ENCODE results near the gene SPEG.

The SPEG gene

DNA sequence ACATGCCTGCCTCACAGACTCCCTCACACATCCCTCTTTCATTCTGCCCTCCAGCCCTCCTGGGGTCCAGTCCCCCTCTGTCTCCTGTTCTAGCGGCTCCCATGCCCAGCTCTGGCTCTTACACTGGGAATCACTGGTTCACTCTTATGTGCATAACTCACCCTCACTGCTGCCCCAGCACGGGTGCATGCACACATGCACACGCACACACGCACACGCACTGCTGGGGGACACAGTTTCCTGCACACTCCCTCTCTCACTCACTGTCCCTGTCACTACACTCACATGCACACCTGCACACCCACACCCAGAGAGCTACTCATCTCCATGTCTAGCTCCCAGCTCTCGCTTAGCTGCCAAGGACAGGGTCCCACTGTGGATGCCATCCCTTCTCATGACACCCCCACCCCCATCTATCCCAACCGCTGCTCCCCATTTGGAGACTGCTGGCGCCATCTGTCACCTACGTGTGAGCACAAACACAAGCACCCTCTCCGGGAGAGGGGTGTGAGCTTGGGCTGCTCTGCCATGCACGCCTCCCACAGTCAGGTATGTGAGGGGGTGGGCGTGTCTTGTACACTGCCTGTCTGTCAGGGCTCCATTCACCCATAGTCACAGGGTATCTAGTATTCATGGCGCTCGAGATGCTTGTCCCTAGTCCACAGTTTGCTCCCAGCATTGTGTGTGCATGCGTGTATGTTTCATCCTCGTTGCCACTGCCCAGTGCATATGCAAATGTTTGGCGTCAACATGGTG is 81.4 kb downstream of the SPEG start:
- no peak for DNase-seq

DNA sequence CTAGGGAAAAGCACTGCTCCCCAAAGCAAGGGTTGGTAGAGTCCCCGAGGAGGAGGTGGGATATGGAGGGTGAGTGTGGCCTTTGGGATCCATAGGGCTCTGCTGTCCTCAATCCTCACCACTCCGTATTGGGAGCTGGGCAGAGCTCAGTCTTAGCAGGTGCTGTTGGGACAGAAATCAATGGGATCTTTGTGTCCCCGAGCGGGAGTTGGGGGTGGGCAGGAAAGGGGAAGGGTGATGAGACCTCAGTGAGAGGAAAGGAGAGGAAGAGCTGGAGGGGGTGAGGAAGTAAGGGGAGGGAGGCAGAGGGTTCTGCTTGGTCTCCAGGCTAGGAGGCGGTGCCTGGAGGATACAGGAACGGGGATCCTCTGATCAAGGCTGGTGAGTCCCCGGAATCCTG is 82.2 kb downstream of the SPEG start:
- DNase-seq = no peak

DNA sequence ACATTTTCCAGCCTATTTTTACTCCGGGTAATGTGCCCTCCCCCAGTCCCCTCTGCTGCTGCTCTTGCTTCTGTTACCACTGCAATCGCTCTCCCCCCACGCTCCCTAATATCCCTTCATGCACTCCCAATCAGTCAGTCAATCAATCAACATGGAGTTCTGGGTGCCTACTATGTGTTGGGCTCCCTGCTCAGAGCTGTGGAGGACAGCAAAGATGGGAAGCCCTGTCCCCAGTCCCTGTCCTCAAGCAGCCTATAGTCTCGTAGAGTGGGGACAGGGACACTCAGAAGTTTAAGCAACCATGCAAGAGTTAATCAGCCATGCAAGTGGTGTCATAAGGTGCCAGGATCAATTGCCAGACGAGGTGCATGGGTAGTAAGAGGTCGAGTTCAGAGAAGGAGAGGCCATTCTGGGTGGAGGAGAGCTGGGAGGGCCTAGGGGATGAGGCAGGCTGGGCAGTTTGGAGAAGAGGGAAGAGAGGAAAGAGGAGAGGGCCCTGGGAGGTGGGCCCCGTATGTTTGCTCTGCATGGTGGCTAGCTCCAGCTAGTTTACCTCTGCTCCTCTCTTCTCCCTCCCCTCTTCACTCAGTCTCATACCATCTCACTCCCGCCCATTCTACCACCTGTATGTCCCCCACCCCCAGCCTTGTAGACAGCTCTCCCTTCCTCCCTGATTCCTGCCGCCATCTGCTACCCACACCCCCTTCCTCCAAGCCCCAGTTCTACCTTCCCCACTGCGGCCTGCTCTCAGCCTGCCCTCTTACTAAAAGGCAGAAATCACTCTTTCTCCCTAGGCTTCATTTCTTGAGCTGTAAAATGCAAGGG is 83.5 kb downstream of the SPEG start:
- DNase-seq = no peak

DNA sequence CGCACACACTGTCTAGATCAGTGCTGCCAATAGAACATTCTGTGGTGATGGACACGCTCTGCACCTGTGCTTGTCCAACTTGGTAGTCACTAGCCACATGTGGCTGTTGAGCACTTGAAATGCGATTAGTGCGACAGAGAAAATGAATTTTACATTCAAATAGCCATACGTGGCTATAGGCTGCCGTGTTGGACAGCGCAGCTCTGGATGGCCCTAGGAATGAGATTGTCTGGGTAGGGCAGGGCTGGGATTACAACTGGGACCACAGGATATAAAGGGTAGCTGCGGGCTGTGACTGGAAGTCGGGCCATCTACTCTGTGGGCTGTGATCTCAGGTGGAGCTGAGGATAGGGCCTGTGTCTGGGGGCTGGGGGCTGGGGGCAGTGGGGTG is 84.9 kb downstream of the SPEG start:
- DNase-seq = no peak

DNA sequence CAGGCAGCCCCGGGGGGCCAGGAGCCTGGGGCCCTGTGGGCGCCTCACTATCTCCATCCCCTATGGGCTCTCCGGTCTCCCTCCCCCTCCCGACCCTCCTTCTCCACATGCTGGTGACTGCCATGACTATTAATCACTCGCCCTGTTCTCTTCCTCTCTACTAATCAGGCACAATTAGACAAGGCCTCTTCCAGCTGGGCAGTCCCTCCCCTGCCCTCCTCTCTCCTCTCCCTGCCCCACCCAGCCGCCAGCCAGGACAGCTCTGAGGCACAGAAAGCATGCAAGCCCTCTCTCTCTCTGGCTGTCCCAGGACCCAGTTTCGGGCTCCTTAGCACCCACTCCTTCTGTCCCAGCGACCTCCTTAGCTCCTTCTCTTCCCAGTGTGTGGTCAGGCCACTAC is 85.4 kb downstream of the SPEG start:
- no peak for DNase-seq

GRCh38 chr2:219521066-219521880 is 86.6 kb downstream of the SPEG start:
- peak; percentile 41 for DNase-seq

GRCh38 chr2:219522111-219523030 is 87.7 kb downstream of the SPEG start:
- peak; percentile 88 for DNase-seq

GRCh38 chr2:219523031-219523671 is 88.5 kb downstream of the SPEG start:
- DNase-seq = peak; percentile 14

DNA sequence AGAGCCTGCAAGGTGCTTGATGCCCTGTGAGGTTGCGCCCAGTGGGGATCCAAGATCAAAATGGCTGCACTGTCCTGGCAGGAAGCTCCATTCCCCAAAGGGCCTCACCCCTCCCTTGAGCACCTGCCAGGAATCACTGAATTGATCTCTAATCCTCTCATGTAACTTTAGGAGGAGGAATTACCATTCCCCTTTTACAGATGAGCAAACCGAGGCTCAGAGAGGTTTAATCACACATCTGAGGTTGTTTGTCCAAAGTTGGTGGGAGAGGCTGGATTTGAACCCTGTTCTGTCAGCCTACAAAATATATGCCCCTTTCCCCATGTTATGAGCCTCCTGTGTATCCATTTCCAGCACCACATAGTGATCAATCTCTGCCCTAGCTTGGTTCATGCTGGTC is 90.2 kb downstream of the SPEG start:
- DNase-seq = no peak

GRCh38 chr2:219525533-219526232 is 91.0 kb downstream of the SPEG start:
- DNase-seq = no peak

DNA sequence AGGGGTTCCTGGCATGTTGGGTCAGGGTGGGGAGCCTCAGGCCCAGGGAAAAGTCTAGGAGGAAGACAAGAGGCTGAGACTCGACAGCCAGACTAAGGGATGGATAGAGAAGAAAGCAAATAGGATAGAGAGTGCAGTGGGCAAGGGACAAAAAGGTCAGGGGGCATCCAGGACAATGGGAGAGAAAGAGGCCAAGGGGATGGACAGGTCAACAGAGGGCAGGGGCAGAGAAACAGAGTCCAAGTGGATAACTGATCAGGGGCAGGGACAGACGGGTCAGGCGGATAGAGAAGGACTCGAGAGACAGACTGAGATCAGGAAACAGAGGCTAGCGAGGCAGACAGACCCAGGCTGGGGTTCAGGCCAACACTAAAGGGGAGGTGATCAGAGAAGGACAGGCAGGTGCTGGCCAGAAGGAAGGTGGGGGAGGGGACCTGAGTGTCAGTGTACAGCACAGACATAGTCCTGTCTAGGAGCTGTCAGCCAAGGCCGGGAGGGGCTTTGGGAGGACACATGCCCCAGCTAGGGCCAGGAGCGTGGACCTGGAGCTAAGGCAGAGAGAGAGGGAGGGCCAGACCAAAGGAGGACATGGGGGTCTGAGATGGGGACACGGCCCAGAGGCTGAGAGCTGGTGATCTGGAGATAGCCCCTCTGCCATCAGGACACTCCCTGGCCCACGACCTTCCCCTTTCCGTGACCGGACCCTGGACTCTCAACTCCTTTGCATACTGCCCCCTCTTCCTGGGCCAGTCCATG is 91.9 kb downstream of the SPEG start:
- no peak for DNase-seq

- no peak for DNase-seq
Measured at GRCh38 chr2:219527076-219527394, 92.4 kb downstream of the SPEG start.

DNA sequence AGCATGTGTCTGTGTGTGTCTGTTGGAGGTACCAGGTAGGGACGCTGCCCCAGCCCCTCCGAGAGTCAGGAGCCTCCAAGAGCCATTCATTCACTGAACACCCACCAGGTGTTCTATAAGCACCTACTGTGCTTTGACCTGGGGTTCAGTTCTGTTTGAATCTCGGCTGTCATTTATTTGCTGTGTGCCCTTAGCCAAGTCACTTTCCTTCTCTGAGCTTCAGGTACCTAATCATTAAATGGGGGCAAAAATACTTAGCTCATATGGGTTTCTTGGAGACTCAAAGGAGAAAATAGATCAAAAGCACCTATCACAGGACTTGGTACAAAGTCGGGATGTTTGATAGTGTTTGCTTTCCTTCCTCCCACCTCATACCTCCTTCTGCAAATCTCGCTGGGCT is 92.8 kb downstream of the SPEG start:
- no peak for DNase-seq

GRCh38 chr2:219530048-219530963 is 95.7 kb downstream of the SPEG start:
- DNase-seq = peak; percentile 82

GRCh38 chr2:219531639-219532377 is 97.2 kb downstream of the SPEG start:
- no peak for DNase-seq

GRCh38 chr2:219532378-219532649 is 97.7 kb downstream of the SPEG start:
- no peak for DNase-seq

GRCh38 chr2:219533930-219534661 is 99.5 kb downstream of the SPEG start:
- DNase-seq = no peak

- DNase-seq = no peak
Measured at GRCh38 chr2:219536425-219536824, 101.8 kb downstream of the SPEG start.

All from fibroblast of upper back skin (primary cell).